ENCODE measurements around the gene GPC6. TPM values are rescaled to one million over a fixed set of nuclear protein-coding genes. Genes with fewer than 3 reads are reported as not detected.

Gene GPC6
- total RNA-seq, 1 donor from 2014 or later = 63.0 TPM

GRCh38 chr13:94232956-94233355 is 1006.3 kb downstream of the GPC6 start:
- Mint-ChIP-seq H3K4me1 (ENCODE audit: low read depth, unreplicated experiment) (peaks cover 36% of the 10 kb centered on the region), H3K27ac (ENCODE audit: unreplicated experiment) (peak overlapping the region; percentile 85), H3K9me3 (ENCODE audit: unreplicated experiment) (peaks cover 2% of the 10 kb centered on the region), H3K36me3 (ENCODE audit: low read depth, unreplicated experiment) (no peaks in the 10 kb centered on the region), H3K27me3 (ENCODE audit: low read depth, unreplicated experiment) (no peaks in the 10 kb centered on the region), H3K4me3 (ENCODE audit: unreplicated experiment) (no peak overlapping the region)
- TF ChIP-seq CTCF (IDR thresholded peaks at IDR 0.05; ENCODE audit: insufficient read depth, low read depth, low read length) (no peak), EZH2 (IDR thresholded peaks at IDR 0.05; ENCODE audit: insufficient read depth, low read length) (no peak)
- Histone ChIP-seq H4K20me1 (ENCODE audit: insufficient read depth, low read length) (no peaks in the 10 kb centered on the region), H3K4me2 (ENCODE audit: low read length) (peak overlapping the region; percentile 65), H3K4me1 (ENCODE audit: insufficient read depth, low read length) (peaks cover 17% of the 10 kb centered on the region), H2AFZ (ENCODE audit: low read depth, low read length) (no peak overlapping the region), H3K9me3 (ENCODE audit: insufficient read depth, low read depth, low read length) (no peaks in the 10 kb centered on the region), H3K27me3 (ENCODE audit: insufficient read depth, low read length) (no peaks in the 10 kb centered on the region), H3K79me2 (ENCODE audit: insufficient read depth, low read length) (no peaks in the 10 kb centered on the region), H3K36me3 (ENCODE audit: insufficient read depth, low read length) (no peaks in the 10 kb centered on the region), H3K9ac (ENCODE audit: low read length) (peak overlapping the region; percentile 18), H3K4me3 (ENCODE audit: insufficient read depth, low read depth, low read length) (no peak overlapping the region), H3K27ac (ENCODE audit: low read depth, low read length) (peak overlapping the region; percentile 57)
- DNase-seq (ENCODE audit: low read depth) (no peak), FAIRE-seq (no peak)

DNA sequence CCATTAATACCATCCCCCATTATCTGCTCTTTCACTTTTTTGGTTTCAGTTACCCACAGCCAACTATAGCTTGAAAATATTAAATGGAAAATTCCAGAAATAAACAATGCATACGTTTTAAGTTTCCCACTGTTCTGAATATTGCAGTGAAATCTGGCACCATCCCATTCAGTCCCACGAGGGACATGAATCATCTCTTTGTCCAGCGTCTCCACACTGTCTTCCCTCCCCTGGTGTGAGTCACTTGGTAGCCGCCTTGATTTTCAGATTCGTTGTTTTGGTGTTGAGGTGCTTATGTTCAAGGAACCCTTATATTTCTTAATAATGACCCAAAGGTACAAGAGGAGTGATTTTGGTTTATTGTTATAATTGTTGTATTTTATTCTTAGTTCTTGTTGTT is 1006.8 kb downstream of the GPC6 start:
- H3K4me1 Mint-ChIP-seq (ENCODE audit: low read depth, unreplicated experiment) = peaks cover 39% of the 10 kb centered on the region
- H3K9me3 Mint-ChIP-seq (ENCODE audit: unreplicated experiment) = peaks cover 2% of the 10 kb centered on the region
- Histone ChIP-seq H3K36me3 (ENCODE audit: insufficient read depth, low read length) (no peaks in the 10 kb centered on the region), H3K4me1 (ENCODE audit: insufficient read depth, low read length) (peaks cover 17% of the 10 kb centered on the region), H3K79me2 (ENCODE audit: insufficient read depth, low read length) (no peaks in the 10 kb centered on the region), H3K27ac (ENCODE audit: low read depth, low read length) (peak overlapping the region; percentile 58), H3K27me3 (ENCODE audit: insufficient read depth, low read length) (no peaks in the 10 kb centered on the region), H4K20me1 (ENCODE audit: insufficient read depth, low read length) (no peaks in the 10 kb centered on the region), H3K9ac (ENCODE audit: low read length) (peak overlapping the region; percentile 18), H3K4me2 (ENCODE audit: low read length) (peak overlapping the region; percentile 65), H3K4me3 (ENCODE audit: insufficient read depth, low read depth, low read length) (no peak overlapping the region), H3K9me3 (ENCODE audit: insufficient read depth, low read depth, low read length) (no peaks in the 10 kb centered on the region), H2AFZ (ENCODE audit: low read depth, low read length) (no peak overlapping the region)
- FAIRE-seq (peak; percentile 77), DNase-seq (ENCODE audit: low read depth) (peak; percentile 91)
- TF ChIP-seq EZH2 (IDR thresholded peaks at IDR 0.05; ENCODE audit: insufficient read depth, low read length) = no peak
- TF ChIP-seq CTCF (IDR thresholded peaks at IDR 0.05; ENCODE audit: insufficient read depth, low read depth, low read length) = no peak
- H3K27ac Mint-ChIP-seq (ENCODE audit: unreplicated experiment) = peak overlapping the region; percentile 85
- H3K4me3 Mint-ChIP-seq (ENCODE audit: unreplicated experiment) = no peak overlapping the region
- no peaks in the 10 kb centered on the region for H3K36me3 Mint-ChIP-seq (ENCODE audit: low read depth, unreplicated experiment)
- no peaks in the 10 kb centered on the region for H3K27me3 Mint-ChIP-seq (ENCODE audit: low read depth, unreplicated experiment)

DNA sequence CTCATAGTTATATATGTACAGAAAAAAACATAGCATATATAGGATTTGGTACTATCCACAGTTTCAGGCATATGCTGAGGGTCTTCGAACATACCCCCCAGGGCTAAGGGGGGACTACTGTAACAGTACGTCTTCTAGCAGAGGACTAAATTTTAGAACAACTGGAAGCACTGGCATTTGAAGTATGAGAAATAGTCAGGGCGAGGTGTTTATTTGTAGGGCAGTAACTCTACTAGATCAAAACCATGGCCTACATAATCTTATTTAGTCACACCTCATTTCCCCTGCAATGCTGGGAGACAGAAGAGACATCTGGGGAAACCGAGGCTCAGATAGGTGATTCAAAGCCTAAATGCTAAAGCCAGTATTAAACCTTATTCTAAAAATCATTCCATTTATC is 1007.2 kb downstream of the GPC6 start:
- H3K9ac ChIP-seq (ENCODE audit: low read length) = peak overlapping the region; percentile 12
- FAIRE-seq = no peak

More for the DNA sequence above, 1007.2 kb downstream of the GPC6 start:
- no peaks in the 10 kb centered on the region for H3K9me3 ChIP-seq (ENCODE audit: insufficient read depth, low read depth, low read length)
- no peak for TF ChIP-seq CTCF (IDR thresholded peaks at IDR 0.05; ENCODE audit: insufficient read depth, low read depth, low read length)
- H3K27me3 ChIP-seq (ENCODE audit: insufficient read depth, low read length) = no peaks in the 10 kb centered on the region
- Mint-ChIP-seq H3K36me3 (ENCODE audit: low read depth, unreplicated experiment) (no peaks in the 10 kb centered on the region), H3K4me3 (ENCODE audit: unreplicated experiment) (no peak overlapping the region), H3K4me1 (ENCODE audit: low read depth, unreplicated experiment) (peaks cover 43% of the 10 kb centered on the region), H3K27ac (ENCODE audit: unreplicated experiment) (peak overlapping the region; percentile 85), H3K9me3 (ENCODE audit: unreplicated experiment) (peaks cover 2% of the 10 kb centered on the region), H3K27me3 (ENCODE audit: low read depth, unreplicated experiment) (no peaks in the 10 kb centered on the region)
- H3K79me2 ChIP-seq (ENCODE audit: insufficient read depth, low read length) = no peaks in the 10 kb centered on the region
- H2AFZ ChIP-seq (ENCODE audit: low read depth, low read length) = no peak overlapping the region
- H3K36me3 ChIP-seq (ENCODE audit: insufficient read depth, low read length) = no peaks in the 10 kb centered on the region
- peaks cover 17% of the 10 kb centered on the region for H3K4me1 ChIP-seq (ENCODE audit: insufficient read depth, low read length)
- no peak for DNase-seq (ENCODE audit: low read depth)
- H3K27ac ChIP-seq (ENCODE audit: low read depth, low read length) = peak overlapping the region; percentile 58
- H4K20me1 ChIP-seq (ENCODE audit: insufficient read depth, low read length) = no peaks in the 10 kb centered on the region
- peak overlapping the region; percentile 65 for H3K4me2 ChIP-seq (ENCODE audit: low read length)
- no peak overlapping the region for H3K4me3 ChIP-seq (ENCODE audit: insufficient read depth, low read depth, low read length)

All from astrocyte (in vitro differentiated cells and primary cell).